ENCODE data around the gene ASAP2.

Gene ASAP2

DNA sequence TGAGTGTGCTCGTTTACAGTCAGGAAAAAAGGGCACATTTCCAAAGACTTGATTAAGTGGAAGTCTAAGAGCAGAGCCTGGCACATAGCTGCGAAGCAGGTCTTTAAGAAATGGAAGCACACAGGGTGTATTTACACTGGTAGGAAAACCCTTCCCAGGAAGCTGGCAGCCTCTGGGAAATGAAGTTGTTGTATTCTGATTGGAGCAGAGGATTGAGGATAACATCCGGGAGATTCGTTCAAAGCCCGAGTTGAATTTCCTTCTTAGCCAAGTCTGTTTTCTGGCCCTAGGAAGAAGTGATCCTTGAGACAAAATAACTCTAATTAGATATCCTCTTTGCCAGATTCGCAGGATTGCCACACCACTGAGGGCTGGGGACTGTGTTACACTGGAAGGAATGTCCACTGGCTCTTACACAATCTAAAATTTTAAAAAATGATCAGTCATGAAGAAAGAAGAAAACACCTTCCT, 140.8 kb downstream of the ASAP2 start:
- no peak for DNase-seq (ENCODE audit: low spot score)

DNA sequence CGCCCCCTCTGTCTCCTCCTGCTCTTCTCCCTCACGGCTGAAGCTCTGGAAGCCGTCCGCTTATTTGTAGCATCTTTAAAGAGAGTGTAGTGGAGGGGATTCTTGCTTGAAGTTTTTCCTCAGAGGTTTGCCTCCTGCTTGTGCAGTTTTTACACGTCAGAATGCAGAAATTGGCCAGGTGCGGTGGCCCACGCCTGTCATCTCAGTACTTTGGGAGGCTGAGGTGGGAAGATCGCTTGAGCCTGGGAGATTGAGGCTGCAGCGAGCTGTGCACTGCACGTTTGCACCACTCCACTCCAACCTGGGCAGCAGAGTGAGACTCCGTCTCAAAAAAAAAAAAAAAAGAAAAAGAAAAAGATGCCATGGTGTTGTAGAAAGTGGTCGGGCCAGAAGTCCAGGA, 147.7 kb downstream of the ASAP2 start:
- no peak for DNase-seq (ENCODE audit: low spot score)

DNA sequence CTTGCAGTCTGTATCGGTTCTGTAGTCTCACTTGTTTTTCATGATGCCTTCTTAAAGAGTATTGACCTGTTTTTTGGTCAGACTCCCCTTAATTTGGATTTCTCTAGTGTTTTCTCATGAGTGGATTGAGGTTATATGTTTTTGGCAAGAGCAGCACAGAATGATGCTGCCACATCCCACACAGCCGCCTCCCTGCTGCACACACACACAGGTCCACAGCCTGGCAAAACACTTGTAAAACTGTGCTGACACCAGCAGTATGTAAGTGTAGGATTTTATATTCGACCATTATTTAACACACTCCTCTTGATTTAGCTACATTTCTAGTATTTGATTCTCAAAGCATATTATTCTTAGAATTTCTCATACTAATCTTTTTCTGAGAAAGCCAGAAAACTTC, 148.7 kb downstream of the ASAP2 start:
- DNase-seq (ENCODE audit: low spot score): no peak

DNA sequence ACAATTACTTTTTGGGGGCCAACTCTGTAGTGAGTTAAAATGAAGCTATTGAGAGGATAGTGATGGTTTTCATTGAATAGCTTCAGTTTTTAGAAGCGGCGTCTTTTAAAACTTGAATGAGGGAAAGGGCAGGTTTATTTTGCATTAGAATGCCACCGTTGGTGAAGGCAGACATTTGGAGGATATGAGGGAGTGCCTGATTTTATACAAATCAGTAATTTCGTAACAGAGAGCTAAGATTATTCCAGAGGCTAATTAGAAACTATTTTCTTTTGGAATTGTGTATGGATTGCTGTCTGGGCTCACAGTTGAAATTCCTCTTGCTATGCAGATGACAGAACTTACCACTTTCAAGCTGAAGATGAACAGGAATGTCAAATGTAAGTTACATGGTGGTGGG, 149.1 kb downstream of the ASAP2 start:
- no peak for DNase-seq (ENCODE audit: low spot score)

DNA sequence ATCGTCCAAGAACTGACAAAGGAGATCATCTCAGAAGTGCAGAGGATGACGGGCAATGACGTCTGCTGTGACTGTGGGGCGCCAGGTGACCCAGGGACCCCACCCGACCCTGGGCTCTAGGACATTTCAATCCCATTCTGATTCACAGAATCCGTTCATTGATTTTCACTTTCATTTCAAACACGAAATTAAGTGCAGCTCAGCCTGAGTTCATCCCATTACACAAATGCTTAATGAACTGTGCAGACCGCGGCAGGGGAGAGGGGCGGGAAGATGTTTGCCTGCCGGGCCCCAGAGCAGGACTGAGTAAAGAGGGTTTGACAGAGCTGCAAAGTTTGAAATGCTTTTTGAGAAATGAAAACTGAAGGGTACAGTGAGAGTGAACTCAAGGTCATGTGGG, 149.6 kb downstream of the ASAP2 start:
- DNase-seq (ENCODE audit: low spot score): no peak

DNA sequence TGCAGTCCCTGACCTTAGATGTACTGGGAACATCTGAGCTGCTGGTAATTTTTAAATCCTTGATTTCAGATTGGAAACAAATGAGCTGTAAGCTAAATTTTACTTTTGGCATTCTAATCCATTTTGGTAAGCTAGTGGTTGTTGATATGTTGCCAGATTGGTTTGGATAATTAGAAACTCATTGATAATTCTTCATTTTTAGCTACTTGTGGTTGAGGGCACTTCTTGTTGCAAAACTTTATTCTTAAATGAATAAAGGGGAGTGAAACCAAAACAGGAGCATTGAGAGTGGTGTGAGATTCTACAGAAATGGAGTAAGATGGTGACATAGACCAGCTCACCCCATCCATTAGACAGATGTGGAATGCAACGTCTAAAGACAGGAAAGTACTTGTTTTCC, 152.2 kb downstream of the ASAP2 start:
- DNase-seq (ENCODE audit: low spot score): no peak

DNA sequence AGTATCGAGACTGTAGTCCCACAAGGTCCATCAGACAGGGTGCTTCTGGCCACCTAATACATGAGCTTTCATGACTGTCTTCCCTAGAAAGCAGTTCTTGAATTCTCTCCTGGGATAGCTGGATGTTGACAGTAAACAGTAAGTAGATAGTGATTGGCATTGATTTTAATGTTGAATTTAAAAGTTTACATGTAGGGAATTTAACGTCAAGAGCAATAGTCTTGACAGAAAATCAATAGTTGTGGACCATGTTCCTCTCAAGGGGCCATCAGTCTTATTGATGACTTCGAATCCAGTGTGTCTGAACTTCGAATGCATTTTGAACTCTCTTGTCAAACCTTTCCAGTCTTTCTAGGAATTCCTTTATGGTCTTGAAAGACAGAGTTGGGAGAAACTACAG, 152.9 kb downstream of the ASAP2 start:
- DNase-seq (ENCODE audit: low spot score): no peak

DNA sequence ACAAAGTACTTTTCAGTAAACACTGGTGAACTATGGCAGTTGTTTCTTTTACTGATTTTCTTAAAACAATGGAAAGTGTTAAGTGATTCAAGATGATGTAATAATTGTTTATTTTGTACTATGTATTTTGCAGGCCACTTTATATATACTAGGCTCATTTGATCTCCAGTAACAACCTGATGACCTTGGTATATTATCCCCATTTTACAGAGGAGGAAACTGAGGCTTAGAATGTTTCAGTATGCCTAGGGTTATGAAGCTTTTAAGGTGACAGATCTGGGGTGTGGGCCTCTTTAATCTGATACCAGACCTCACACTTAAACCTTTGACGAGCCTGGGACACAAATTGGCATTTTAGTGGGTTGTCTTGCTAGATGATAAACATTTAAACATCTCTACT, 153.5 kb downstream of the ASAP2 start:
- DNase-seq (ENCODE audit: low spot score): no peak

DNA sequence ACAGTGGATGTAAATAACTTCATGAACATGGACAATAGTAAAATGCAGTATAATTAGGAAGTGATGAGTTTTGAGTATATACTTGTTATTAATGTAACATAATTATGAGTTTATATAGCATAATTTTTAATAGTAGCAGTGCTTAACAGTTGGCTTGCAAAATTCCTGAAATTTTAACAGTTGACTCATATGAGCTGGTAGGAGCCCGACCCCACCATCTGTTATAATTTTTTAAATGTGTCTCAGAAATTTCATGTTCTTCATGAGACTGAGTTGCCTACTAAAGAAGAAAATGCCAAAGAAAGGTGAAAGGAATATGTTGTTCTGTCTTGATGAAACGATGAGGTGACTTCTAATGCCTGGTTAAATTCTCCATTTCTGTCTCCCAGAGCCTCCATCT, 154.1 kb downstream of the ASAP2 start:
- no peak for DNase-seq (ENCODE audit: low spot score)

DNA sequence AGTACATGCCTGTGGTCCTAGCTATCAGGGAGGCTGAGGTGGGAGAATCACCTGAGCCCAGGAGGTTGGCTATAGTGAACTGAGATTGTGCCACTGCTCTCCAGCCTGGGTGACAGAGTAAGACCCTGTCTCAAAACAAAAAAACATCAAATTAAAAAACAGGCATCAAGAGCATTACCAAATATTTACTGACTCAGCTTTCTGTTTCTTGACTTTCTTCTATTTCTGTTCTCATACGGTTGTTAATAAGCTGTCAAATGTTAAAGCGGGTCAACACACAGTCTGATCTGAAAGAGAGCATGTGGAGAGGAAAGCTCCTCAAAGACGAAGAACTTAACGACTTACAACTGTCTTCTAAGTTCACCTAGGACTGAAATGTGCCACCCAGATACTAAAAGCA, 157.8 kb downstream of the ASAP2 start:
- DNase-seq (ENCODE audit: low spot score): no peak

DNA sequence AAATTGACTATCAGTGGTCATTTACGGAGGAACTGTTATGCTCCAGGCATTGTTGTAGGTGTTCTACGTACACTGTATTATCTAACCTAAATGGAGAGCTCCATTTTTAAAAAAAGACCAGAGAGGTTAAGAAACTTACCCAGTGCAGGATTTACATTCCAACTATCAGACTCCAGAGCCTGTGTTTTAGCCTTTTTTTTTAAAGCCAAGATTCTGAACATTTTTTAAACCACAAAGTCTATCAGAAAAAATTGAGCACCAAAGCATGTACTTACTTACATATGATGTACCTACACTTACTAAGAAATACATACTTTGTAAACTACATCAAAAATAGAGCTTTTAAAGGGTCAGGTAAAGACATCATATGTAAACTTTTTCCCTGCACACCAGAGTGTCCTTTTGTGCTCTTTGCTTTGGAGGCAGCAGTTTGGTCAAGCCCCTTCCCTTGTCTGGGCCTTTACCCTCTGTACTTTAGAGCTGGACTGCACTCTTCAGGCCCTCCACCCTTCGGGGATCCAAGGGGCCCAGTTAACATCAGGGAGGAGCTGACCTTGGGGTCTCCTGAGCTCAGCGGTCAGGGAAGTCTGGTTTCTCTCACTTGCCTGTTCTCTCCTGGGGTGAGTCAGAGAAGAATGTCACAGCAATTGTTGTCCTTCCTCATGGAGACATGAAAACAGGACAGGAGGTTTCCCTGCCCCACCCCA, 158.3 kb downstream of the ASAP2 start:
- DNase-seq (ENCODE audit: low spot score): no peak

DNA sequence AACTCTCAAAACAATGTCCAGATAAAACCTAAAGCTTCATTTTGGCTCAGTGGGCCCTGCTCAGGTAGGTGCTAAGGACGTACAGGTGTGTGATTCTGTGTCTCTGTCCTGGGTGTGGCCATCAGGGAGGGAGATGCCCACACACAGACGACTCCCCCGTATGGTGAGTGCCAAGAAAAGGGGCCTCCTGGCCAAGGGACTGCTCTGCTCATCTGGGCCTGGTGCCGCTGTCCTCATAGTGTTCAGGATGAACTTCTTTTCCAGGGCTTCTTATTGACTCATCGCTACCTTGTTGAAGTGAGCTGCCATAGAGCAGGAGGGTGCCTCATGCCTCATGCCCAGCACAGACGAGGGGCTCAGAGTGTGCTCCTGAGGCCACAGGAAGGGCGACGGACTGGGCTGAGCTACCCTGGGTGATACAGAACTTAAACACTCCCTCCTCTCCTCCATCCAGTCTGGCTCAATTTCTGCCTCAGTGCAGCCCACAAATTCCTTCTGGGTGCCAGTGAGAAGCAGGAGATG, 158.9 kb downstream of the ASAP2 start:
- DNase-seq (ENCODE audit: low spot score): no peak

DNA sequence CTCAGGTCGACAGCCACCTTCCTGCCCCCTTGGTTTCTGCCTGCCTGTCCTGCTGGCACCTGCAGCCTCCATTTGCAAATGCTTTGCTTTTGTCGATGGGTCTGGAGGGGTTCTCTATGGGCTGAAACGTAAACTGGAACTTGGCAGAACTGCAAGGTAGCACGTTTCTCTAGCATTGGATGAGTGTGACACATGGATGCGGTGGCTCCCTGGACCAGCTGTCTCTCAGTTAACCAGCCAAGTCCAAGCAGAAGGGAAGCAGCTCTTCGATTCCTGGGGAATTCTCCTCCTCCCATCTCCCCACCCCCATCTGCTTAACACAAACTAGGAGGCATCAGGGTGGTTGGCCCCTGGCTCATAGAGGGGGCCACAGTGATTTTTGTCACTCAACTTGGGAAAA, 159.4 kb downstream of the ASAP2 start:
- no peak for DNase-seq (ENCODE audit: low spot score)

DNA sequence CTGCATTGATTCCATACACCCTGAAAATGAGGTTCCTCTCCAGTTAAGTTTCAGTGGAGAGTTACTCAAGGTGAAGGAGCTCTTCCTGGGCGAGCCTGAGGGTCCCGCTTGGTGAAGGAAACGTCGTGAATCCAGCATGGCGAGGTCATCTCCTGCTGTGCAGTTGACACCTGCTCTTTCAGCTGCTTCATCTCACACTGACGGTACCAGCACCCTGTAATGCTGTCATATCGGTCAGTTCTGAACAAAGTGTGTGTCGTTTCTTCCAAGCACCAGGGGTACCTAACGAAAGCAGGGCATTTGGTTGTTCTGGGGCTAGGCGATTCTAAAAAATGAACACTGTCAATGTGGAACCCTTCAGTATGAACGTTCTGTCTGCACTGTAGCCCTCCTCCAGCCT, 164.1 kb downstream of the ASAP2 start:
- no peak for DNase-seq (ENCODE audit: low spot score)

DNA sequence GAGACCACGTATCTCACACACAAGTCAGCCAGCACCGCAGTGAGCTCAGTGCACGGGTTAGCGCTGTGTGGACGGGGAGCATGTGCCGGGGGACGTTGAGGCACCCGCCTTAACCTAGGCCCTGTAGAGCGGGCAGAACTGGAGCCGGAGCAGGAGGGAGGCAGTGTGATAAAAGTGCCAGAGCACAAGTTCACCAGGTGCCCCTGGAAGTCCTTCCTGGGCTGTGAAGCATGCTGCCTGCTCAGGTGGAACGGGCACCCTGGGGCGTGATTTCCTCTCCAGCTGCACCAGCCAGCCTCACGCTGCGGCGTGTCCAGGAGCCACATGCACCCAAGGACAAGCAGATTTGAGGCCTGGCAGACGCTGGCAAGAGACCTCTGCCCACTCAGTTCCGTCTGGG, 166.4 kb downstream of the ASAP2 start:
- no peak for DNase-seq (ENCODE audit: low spot score)

DNA sequence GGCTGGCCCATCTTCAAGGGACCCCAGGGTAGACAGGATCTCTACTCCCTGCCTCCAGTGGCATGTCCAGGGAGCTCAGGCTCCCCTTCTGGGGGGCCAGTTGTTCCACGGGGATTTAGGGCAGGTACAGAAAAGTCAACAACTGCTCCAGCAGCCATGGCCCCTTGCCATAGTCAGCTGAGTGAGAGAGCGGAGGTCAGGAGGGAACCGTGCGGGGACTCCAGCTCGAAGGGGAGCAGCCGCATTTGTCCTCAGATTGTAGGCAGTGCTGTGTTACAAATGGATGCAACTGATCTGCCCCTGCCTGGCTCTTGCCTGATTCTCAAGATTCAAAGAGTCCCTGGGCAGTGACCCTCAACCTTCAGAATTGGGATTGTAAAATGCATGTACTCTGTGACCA, 166.9 kb downstream of the ASAP2 start:
- DNase-seq (ENCODE audit: low spot score): no peak

DNA sequence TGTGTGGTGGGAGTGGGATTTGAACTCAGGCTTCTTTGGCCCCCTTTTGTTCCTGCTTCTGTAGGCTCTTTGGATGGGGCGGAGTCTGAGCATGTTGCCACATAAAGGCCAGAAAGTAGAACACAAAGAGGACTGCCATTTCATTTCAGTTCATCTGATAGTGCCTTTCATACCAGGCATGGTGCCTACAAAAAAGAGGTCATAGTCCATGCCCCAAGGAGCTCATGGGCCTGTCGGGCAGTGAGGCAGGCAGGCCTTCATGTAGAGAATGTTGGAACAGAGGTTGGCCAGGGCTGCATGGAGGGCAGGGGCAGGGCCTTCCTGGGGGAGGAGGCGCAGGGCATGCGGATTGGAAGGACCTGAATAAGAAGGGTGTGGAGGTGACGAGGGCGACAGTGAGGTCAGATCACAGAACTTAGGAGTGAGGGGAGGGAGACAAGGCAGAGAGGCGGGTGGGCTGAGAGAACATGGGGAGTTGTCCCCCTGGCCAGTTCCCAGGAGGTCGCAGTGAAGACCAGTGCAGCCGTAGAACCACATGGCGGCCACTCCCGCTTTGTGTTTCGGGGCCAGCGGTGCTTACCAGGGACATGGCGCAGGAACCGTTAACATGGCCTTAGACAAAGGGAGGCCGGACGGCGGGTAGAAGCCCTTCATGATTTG, 167.6 kb downstream of the ASAP2 start:
- DNase-seq (ENCODE audit: low spot score): no peak

DNA sequence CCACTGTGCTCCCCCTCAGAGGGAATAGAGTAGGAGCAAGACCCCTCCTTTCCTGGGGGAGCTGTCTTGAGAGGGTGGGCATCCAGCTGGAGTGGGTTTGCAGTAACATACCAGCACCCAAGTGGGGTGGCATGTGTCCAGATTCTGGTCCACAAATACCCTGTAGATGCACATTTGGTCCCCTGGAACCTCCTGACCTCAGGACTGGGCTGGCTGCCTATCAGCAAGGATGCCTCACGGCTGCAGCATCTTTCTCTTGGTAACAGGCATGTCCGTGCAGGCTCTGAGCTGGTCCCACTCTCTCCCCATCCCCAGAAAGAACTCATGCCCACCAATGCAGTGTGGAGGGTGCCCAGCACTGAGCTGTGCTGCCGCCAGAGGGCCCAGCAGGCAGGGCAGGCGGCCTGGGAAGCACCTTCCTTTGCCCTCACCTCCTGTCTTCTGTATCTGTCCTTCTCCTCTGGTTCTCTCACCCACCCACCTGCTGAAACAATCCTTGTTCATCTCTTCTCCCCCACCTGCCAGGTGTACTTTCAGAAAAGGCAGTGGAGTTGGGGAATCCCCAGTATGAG, 169.3 kb downstream of the ASAP2 start:
- DNase-seq (ENCODE audit: low spot score): no peak

DNA sequence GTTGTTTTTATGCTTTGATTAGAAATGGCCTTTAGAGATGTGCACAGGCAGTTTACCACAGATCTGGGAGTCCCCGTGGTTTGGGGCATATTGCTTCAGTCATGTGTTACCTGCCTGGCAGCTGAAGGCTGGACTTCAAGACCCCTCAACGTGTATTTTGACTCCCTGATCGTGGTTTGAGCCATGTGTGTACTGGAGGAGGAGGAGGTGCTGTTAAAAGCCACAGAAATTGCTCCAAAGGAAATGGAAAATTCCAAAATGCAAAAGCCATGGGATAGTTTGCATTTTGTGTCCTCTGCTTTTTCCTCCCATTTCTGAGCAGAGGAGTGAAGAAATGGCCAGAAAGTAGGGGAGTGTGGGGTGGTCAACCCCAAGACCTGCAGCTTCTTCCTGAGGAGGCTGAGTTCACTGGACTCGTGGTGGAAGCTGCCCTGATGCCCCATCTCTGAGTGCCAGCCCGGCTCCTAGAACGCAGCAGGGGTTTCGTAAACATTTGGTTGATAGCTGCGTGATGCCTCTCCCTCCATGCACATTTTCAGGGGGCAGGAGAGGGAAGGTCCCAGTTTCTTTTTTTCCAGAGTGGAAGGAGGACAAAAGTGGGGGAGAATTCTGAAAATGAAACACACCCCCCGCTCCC, 171.0 kb downstream of the ASAP2 start:
- no peak for DNase-seq (ENCODE audit: low spot score)

DNA sequence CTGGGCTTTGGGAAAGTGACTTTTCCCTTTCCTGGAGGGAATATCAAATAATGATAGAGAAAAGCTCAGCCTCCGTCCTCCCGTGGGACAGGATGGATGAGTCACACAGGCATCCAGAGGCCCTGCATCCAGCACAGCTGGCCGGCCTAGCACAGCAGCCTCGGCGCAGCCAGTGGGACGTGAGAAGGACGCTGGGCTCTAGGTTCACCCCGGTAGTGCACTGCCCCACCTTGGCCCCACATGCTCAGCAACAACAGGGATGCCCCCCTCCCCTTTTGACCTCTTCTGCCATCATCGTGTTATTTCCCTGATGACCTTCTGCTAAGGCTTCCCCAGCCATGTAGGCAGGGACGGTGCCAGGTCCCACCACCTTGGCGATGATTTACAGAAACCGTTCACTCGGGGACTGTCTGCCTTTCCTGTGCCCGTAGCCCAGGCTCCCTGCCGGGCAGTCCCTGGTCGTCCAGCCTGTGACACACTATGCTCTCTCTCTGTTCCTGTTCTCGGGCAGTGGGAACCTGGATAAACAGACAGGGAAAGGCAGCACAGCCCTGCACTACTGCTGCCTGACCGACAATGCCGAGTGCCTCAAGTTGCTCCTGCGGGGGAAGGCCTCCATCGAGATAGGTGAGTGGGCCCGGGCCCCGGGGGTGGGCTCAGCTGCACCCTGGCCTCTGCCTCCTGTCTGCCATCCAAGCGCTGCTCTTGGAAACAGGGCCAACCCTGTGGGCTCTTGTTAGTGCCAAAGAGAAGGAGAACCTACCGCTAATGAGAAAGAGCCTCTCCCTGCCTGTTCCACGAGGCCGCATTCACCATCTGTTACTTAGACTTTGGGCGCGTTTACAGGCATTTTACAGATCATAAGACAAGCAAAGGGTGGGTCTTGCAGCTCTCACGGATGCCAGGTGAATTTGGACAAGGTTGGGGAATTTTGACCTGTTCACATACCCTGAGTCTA, 172.1 kb downstream of the ASAP2 start:
- peak; percentile 21 for DNase-seq (ENCODE audit: low spot score)

DNA sequence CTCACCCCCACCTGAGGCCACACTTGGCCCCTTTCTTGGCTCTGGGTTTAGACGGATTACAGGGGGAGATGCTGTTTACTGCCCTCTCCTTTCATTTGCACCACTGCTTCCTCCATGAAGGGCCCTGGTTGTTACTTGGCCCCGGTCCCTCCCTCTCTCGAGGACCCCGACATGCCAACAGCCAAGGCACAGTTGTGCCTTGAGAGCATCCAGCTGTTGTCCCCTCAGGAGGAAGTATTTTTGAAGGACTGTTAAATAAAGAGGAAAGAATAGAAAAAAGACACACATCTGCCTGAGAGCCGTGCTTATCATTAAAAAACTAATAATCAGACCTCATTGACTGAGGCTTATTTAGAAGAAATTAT, 172.8 kb downstream of the ASAP2 start:
- no peak for DNase-seq (ENCODE audit: low spot score)

Data from SW480 (cell line).